Activated CD4-positive, alpha-beta T cell treated with anti-CD3 and anti-CD28 coated beads, Interleukin-2, amount 10 ng/mL, durations not matched to agents 7 days and 5 days (primary cell): Measurements from ENCODE around the gene SMOC2. TPM values are rescaled to one million over a fixed set of nuclear protein-coding genes. Genes with fewer than 3 reads are reported as not detected.

Experiments used
- CTCF ChIA-PET: fragments of 350-600 bp; sonication (Branson Sonifier 250); formaldehyde crosslinking; loops from one replicate; lab custom pipeline; 2021; ENCODE audit warnings: antibody characterized with exemption; lab: Charles Lee
- POLR2A ChIA-PET: fragments of 350-600 bp; sonication (Branson Sonifier 250); formaldehyde crosslinking; loops from one replicate; lab custom pipeline; 2021; ENCODE audit warnings: antibody characterized with exemption; lab: Charles Lee
- DNase-seq: peaks from one replicate; pipeline ENCODE4 v3.0.0-alpha.2; 2020
- H3K27ac Mint-ChIP-seq: one replicate; pipeline ENCODE4 v1.8.0; 2021; ENCODE audit warnings: mild to moderate bottlenecking, moderate library complexity, mixed read lengths
- H3K27me3 Mint-ChIP-seq: one replicate; pipeline ENCODE4 v1.8.0; 2021; ENCODE audit warnings: mixed read lengths
- H3K36me3 Mint-ChIP-seq: one replicate; pipeline ENCODE4 v1.8.0; 2021; ENCODE audit warnings: low read depth, mixed read lengths
- H3K4me1 Mint-ChIP-seq: one replicate; pipeline ENCODE4 v1.8.0; 2021; ENCODE audit warnings: mixed read lengths
- H3K4me3 Mint-ChIP-seq: one replicate; pipeline ENCODE4 v1.8.0; 2021; ENCODE audit warnings: mild to moderate bottlenecking, moderate library complexity, mixed read lengths
- H3K9me3 Mint-ChIP-seq: one replicate; pipeline ENCODE4 v1.8.0; 2021; ENCODE audit warnings: mixed read lengths
- total RNA-seq, 2 experiments: library from RNA; stranded (reverse); gene quantifications; one replicate each; pipeline ENCODE4 v1.2.3, GENCODE V29; 2021

Gene SMOC2
- total RNA-seq, 2 experiments from 2014 or later = not detected

- CTCF ChIA-PET = no interaction called here
These were observed 18.6 kb downstream of the SMOC2 start for GRCh38 chr6:168459572-168459971.

DNA sequence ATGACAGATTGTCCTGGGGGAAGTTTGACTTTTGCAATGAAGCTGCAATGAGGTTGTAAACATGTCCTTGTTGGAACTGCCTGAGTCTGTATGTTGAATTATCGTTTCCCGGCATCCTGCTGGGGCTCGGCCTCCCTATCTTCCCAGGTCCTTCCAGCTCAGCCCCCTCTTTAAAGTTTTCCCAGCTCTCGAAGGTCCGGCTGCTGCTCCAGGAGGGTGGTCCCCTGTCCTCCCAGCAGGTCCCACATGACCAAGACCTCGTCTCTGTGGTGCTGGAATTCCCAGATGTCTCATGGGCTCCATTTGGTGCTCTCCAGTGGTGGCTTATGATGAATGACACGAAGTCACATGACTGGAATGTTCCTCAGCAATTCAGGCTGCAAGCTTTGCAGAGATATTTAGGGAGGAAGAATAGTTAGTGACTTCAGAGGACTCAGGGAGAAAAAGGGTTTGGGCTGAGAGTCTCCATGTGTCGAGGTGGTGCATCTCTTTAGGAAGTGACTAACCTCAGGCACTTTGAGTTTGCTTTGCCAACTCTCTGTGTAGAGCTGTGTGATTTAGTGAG lies 21.4 kb downstream of the SMOC2 start:
- Mint-ChIP-seq H3K27me3 (no peaks in the 10 kb centered on the region), H3K4me3 (no peak overlapping the region), H3K9me3 (no peaks in the 10 kb centered on the region), H3K4me1 (no peaks in the 10 kb centered on the region), H3K27ac (no peak overlapping the region), H3K36me3 (no peaks in the 10 kb centered on the region)
- CTCF ChIA-PET = no interaction called here
- POLR2A ChIA-PET = no interaction called here
- DNase-seq = no peak

More at GRCh38 chr6:168459572-168459971, 18.6 kb downstream of the SMOC2 start:
- POLR2A ChIA-PET = no interaction called here
- no peak for DNase-seq
- Mint-ChIP-seq H3K4me1 (no peaks in the 10 kb centered on the region), H3K9me3 (no peaks in the 10 kb centered on the region), H3K4me3 (no peak overlapping the region), H3K36me3 (no peaks in the 10 kb centered on the region), H3K27ac (no peak overlapping the region), H3K27me3 (no peaks in the 10 kb centered on the region)

DNA sequence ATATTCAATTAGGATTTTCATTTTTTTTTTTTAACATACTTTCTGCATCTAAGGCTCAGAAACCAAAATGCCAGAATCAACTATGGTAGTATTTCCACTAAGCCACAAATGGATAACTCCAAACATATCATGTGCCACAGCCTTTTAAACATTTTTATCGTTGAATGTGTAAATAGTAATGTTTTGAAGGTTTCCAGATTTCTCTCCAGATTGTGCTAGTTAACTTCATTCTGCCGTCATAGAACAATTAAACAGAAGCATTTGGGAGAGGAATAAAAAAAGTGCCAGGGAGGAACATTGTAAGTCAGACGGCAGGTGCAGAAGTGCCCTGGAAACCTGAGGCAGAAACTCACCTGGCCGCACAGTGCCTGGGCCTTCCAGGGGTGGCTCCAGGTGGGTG lies 23.6 kb downstream of the SMOC2 start:
- ChIA-PET POLR2A (no interaction called here), CTCF (interaction anchor here (0.6 kb wide), 1 partner anchor 1388 kb away, joined by 3 read pairs; no protein-coding TSS in a partner anchor)
- H3K27me3 Mint-ChIP-seq = no peaks in the 10 kb centered on the region
- H3K4me1 Mint-ChIP-seq = no peaks in the 10 kb centered on the region
- no peaks in the 10 kb centered on the region for H3K9me3 Mint-ChIP-seq
- no peaks in the 10 kb centered on the region for H3K36me3 Mint-ChIP-seq
- no peak overlapping the region for H3K4me3 Mint-ChIP-seq
- no peak overlapping the region for H3K27ac Mint-ChIP-seq
- no peak for DNase-seq

DNA sequence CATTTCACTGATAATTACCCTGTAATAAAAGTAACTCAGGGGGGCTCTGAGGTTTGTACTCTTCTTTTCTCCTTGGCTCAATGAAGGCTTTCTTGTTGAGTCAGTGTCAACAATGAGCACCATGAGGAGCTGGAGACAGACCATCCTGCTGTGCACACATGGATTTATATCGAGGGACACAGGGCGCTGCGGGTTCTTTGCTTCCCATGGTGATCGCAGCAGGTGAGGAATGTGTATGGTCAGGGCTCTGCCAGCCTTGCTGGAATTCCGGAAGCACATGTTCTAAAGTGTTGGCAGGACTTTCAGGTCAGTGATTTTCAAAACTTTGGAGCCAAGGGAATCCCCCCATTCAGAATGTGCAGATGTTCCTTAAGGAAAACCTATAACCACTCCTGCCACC lies 27.1 kb downstream of the SMOC2 start:
- Mint-ChIP-seq H3K4me1 (no peaks in the 10 kb centered on the region), H3K27me3 (no peaks in the 10 kb centered on the region), H3K4me3 (no peak overlapping the region), H3K27ac (no peak overlapping the region), H3K36me3 (no peaks in the 10 kb centered on the region), H3K9me3 (no peaks in the 10 kb centered on the region)
- ChIA-PET POLR2A (no interaction called here), CTCF (no interaction called here)
- DNase-seq = no peak

DNA sequence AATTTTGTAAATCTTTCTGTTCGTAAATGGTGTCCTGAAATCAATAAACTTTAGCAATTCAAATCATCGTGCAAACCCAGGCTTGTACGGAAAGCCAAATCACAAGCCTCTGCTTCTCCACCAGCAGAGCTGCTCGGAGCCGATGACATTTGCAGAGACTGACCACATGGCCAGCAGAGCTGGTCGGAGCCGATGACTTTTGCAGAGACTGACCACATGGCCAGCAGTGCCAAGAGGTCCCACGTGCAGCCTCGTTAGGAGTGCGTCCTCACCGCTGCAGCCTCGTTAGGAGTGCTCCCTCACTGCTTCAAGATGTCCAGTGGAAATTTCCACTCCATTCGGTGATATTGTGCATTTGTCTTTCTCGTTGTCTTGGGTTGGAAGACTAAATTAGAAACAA lies 28.5 kb downstream of the SMOC2 start:
- POLR2A ChIA-PET = no interaction called here
- H3K4me3 Mint-ChIP-seq = no peak overlapping the region
- DNase-seq = no peak

GRCh38 chr6:168469926-168470325 lies 28.9 kb downstream of the SMOC2 start:
- Mint-ChIP-seq H3K27ac (no peak overlapping the region), H3K36me3 (no peaks in the 10 kb centered on the region), H3K4me3 (no peak overlapping the region), H3K27me3 (no peaks in the 10 kb centered on the region), H3K4me1 (no peaks in the 10 kb centered on the region), H3K9me3 (no peaks in the 10 kb centered on the region)
- DNase-seq = no peak
- CTCF ChIA-PET = no interaction called here
- POLR2A ChIA-PET = no interaction called here

More for the DNA sequence above, 28.5 kb downstream of the SMOC2 start:
- CTCF ChIA-PET = no interaction called here
- Mint-ChIP-seq H3K27ac (no peak overlapping the region), H3K9me3 (no peaks in the 10 kb centered on the region), H3K4me1 (no peaks in the 10 kb centered on the region), H3K27me3 (no peaks in the 10 kb centered on the region), H3K36me3 (no peaks in the 10 kb centered on the region)

DNA sequence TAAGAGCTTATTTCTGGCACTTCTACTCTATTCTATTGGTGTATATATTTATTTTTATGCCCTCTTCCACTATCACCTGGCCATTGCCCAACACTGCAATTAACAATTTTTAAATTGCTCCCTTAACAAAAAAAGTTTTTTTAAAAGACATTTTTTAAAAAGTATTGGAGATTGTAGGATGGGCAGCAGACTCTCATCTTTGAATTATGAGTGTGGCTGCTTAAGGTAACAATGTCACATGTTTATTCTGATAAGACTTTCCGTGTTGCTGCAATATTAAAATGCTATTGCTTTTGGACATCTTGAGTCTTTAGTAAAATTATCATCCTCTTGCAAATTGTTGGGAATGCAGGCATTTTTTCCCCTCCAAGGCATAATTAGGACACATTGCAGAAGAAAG lies 31.4 kb downstream of the SMOC2 start:
- no peak overlapping the region for H3K4me3 Mint-ChIP-seq
- ChIA-PET CTCF (no interaction called here), POLR2A (no interaction called here)
- H3K27ac Mint-ChIP-seq = no peak overlapping the region
- no peaks in the 10 kb centered on the region for H3K27me3 Mint-ChIP-seq
- DNase-seq = no peak
- H3K9me3 Mint-ChIP-seq = no peaks in the 10 kb centered on the region
- no peaks in the 10 kb centered on the region for H3K4me1 Mint-ChIP-seq
- no peaks in the 10 kb centered on the region for H3K36me3 Mint-ChIP-seq

GRCh38 chr6:168473197-168473596 lies 32.2 kb downstream of the SMOC2 start:
- POLR2A ChIA-PET = no interaction called here
- DNase-seq = no peak
- Mint-ChIP-seq H3K36me3 (no peaks in the 10 kb centered on the region), H3K4me3 (no peak overlapping the region), H3K4me1 (no peaks in the 10 kb centered on the region), H3K27me3 (no peaks in the 10 kb centered on the region), H3K27ac (no peak overlapping the region), H3K9me3 (no peaks in the 10 kb centered on the region)
- CTCF ChIA-PET = no interaction called here

DNA sequence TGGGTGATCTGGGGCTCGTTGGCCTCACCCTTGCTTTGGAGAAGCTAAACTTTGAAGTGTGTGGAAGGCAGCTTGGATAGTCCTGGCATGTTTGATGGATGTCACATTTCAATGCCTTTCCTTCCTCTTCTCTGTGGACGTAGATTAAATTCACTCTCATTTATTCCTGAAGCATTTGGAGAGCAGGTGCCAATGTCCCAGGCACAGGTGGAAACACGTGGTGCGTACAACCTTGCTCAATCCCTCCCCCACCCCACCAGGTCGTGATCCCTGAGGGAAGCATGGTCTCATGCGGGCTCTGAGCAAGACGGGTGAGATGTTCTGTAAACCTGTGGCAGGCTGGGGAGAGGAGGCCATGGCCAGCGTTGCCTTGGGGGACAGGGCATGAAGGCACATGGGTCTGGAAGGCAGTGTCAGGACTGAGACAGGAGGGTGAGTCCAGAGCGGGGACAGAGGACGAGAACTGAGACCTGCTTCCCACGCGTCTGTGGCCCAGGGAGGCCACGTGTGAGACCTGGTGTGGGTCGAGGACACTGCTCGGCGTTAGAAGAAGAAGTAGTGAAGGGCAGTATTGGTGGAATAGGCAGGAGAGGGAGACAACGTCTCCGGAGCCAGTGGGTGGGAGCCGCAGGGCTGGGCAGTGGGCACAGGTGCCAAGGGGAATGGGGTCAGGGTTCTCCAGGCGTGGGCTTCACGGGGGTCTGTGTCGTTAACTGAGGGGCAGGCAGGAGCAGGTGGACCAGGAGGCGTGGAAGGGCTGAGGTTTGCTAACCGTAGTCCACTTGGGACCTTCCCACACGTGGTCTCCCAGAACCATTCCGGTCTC lies 34.4 kb downstream of the SMOC2 start:
- H3K27me3 Mint-ChIP-seq = peaks cover 4% of the 10 kb centered on the region
- no peak overlapping the region for H3K27ac Mint-ChIP-seq
- H3K36me3 Mint-ChIP-seq = no peaks in the 10 kb centered on the region
- POLR2A ChIA-PET = no interaction called here
- no peak overlapping the region for H3K4me3 Mint-ChIP-seq
- DNase-seq = no peak
- CTCF ChIA-PET = no interaction called here
- H3K4me1 Mint-ChIP-seq = no peaks in the 10 kb centered on the region
- H3K9me3 Mint-ChIP-seq = peaks cover 3% of the 10 kb centered on the region

- H3K27ac Mint-ChIP-seq = no peak overlapping the region
- no peak for DNase-seq
- H3K4me1 Mint-ChIP-seq = peaks cover 1% of the 10 kb centered on the region
- CTCF ChIA-PET = no interaction called here
- H3K9me3 Mint-ChIP-seq = peaks cover 3% of the 10 kb centered on the region
- POLR2A ChIA-PET = no interaction called here
- no peaks in the 10 kb centered on the region for H3K36me3 Mint-ChIP-seq
- peaks cover 10% of the 10 kb centered on the region for H3K27me3 Mint-ChIP-seq
- no peak overlapping the region for H3K4me3 Mint-ChIP-seq
These were observed 38.4 kb downstream of the SMOC2 start for GRCh38 chr6:168479421-168479820.

GRCh38 chr6:168480481-168480880 lies 39.5 kb downstream of the SMOC2 start:
- H3K9me3 Mint-ChIP-seq = peaks cover 3% of the 10 kb centered on the region
- POLR2A ChIA-PET = no interaction called here
- no peak overlapping the region for H3K27ac Mint-ChIP-seq
- no peak overlapping the region for H3K4me3 Mint-ChIP-seq
- CTCF ChIA-PET = interaction anchor here (0.6 kb wide), 1 partner anchor 594 kb away, joined by 3 read pairs; no protein-coding TSS in a partner anchor
- H3K27me3 Mint-ChIP-seq = peaks cover 12% of the 10 kb centered on the region
- H3K4me1 Mint-ChIP-seq = peaks cover 1% of the 10 kb centered on the region
- no peak for DNase-seq
- H3K36me3 Mint-ChIP-seq = no peaks in the 10 kb centered on the region

DNA sequence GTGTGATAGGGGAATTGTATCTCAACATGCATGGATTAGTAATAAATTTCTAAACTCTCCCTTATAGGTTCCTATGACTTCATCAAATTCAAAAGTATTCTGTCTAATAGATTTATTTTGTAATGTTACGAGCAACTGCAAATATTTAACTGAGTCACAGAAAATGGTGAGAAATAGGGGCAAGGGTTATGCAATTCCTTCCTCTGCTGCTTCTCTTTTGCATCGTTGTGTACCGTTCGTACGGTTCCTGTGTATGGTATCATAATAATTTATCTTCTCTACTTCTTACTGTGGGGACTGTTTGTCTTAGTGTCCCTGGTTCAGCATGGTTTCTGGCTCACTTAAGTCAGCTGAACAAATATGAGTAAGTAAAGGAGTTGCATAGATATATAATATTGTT lies 44.8 kb downstream of the SMOC2 start:
- ChIA-PET POLR2A (no interaction called here), CTCF (no interaction called here)
- H3K27ac Mint-ChIP-seq = no peak overlapping the region
- no peaks in the 10 kb centered on the region for H3K9me3 Mint-ChIP-seq
- DNase-seq = no peak
- peaks cover 1% of the 10 kb centered on the region for H3K4me1 Mint-ChIP-seq
- no peaks in the 10 kb centered on the region for H3K36me3 Mint-ChIP-seq
- H3K4me3 Mint-ChIP-seq = no peak overlapping the region
- peaks cover 8% of the 10 kb centered on the region for H3K27me3 Mint-ChIP-seq

GRCh38 chr6:168490757-168491156 lies 49.8 kb downstream of the SMOC2 start:
- Mint-ChIP-seq H3K4me3 (no peak overlapping the region), H3K9me3 (no peaks in the 10 kb centered on the region), H3K36me3 (no peaks in the 10 kb centered on the region), H3K27ac (no peak overlapping the region), H3K27me3 (no peaks in the 10 kb centered on the region), H3K4me1 (no peaks in the 10 kb centered on the region)
- DNase-seq = no peak
- ChIA-PET CTCF (no interaction called here), POLR2A (no interaction called here)
